Ectodermal cell (in vitro differentiated cells): Measurements from ENCODE around the gene CAPRIN2.

Experiments
- H3K27ac ChIP-seq: 2 replicates; pipeline ENCODE4 v1.7.0; 2013; ENCODE audit warnings: mild to moderate bottlenecking, low read depth, low read length; ENCODE audit not compliant: insufficient read depth, poor library complexity, severe bottlenecking
- H3K27me3 ChIP-seq: 2 replicates; pipeline ENCODE4 v1.7.0; 2013; ENCODE audit warnings: mild to moderate bottlenecking, low read length; ENCODE audit not compliant: insufficient read depth, control insufficient read depth, poor library complexity, severe bottlenecking
- H3K36me3 ChIP-seq: one replicate; pipeline ENCODE4 v1.7.0; 2013; ENCODE audit warnings: low read length; ENCODE audit not compliant: control insufficient read depth, insufficient read depth
- H3K4me1 ChIP-seq: one replicate; pipeline ENCODE4 v1.7.0; 2013; ENCODE audit warnings: low read length; ENCODE audit not compliant: control insufficient read depth, insufficient read depth
- H3K4me3 ChIP-seq: 2 replicates; pipeline ENCODE4 v1.7.0; 2013; ENCODE audit warnings: low read depth, low read length, control low read depth; ENCODE audit not compliant: insufficient read depth
- H3K9me3 ChIP-seq: 2 replicates; pipeline ENCODE4 v1.7.0; 2013; ENCODE audit warnings: mild to moderate bottlenecking, low read length, moderate library complexity; ENCODE audit not compliant: control insufficient read depth
- WGBS, 2 experiments: methylation state at CpG; one replicate each; pipeline ENCODE4 v1.1.7; 2013; ENCODE audit warnings: missing lambda C conversion rate in 2 of 2; 5-methylcytosine and 5-hydroxymethylcytosine counted together

CAPRIN2 gene

DNA sequence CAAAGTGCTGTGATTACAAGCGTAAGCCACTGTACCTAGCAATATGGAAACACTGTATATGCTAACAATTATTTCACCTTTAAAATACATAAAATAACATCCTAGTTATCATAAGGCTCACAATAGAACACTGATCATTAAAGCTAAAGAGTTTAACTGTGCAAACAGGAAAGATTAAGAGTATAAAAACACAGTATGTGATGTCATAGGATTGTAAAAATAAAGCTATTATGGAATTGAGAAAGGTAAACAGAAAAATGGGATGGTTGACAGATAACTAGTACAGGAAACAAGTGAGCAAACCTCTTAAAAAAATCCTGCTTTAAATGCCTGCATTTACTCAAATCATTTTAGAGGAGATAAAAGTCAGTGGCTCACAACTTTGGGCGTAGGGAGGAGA, 48.3 kb downstream of the CAPRIN2 start:
- peaks cover 2% of the 10 kb centered on the region for H3K36me3 ChIP-seq
- H3K27ac ChIP-seq, result no peak overlapping the region
- H3K9me3 ChIP-seq, result no peaks in the 10 kb centered on the region
- H3K4me3 ChIP-seq, result no peak overlapping the region
- no peaks in the 10 kb centered on the region for H3K27me3 ChIP-seq
- H3K4me1 ChIP-seq, result no peaks in the 10 kb centered on the region
- 93 to 100% methylated on average over 1 to 2 of the region's 2 CpGs for WGBS, 2 experiments

DNA sequence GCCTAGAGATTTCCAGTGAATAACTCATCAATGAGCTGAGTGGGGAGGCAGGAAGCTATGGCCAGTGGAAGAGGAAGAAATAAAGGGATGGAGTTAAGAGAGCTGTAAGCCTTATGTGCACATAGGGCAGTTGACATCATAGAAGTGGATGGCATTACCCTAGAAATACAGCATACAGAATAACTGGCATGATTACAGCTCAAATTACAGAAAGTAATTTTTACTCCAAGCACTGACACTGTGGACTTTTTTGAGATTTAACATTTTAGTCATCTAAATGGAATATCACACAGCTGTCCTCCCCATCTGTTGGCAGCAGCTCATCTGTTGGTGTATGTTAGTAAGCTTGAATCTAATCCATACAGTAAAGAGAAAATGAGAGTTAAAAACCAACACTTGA, 53.7 kb downstream of the CAPRIN2 start:
- H3K27me3 ChIP-seq, result no peaks in the 10 kb centered on the region
- H3K4me3 ChIP-seq, result no peak overlapping the region

DNA sequence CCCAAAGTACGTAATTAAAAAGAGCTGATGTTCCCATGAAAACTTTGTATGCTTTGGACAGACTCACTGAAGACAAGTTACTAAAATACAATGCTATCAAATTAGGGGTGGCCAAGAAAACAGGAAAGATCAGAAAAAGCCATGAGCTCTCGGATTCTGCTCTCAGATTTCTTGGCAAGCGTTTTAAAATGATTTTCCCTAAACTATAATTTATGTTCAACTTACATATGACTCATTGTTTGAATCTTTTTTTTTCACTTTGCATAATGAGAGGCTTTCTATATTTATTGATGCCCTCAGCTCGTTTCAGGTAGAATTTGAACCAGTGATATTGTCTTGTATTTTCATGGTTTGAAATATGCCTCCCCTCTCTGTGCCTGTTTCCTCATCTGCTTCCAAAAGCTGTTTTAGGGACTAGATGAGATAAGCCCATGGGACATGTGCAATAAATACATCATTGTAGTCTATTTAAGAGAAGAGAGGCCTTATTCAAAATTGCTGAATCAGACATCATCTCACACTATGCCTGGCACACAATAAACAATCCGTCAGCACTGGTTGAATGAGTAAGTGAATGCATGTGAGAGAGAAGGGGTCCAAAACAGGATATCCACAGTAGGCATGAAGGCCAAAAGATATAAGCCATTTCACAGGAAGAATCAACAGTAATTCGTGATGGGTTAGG, 54.4 kb downstream of the CAPRIN2 start:
- no peaks in the 10 kb centered on the region for H3K9me3 ChIP-seq

More for the DNA sequence above, 53.7 kb downstream of the CAPRIN2 start:
- no peaks in the 10 kb centered on the region for H3K4me1 ChIP-seq
- H3K9me3 ChIP-seq, result no peaks in the 10 kb centered on the region
- no peaks in the 10 kb centered on the region for H3K36me3 ChIP-seq
- no peak overlapping the region for H3K27ac ChIP-seq

DNA sequence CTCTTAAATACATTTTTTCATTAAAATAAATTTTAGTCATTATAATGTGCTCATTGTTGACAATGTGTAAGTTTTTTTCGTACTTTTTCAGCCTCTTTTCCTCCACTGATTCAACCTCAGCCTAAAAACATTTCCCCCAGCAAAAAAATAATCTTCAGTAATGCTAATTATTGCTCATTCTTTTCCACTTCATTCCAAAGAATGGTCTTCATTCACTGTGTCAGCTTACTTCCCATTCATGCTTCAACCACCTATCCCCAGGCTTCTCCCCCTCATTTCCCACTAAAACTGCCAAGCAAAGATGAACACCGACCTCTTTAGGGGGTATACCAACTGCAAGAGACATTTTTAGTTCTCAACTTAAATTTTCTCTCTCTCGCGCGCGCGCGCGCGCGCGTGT, 56.4 kb downstream of the CAPRIN2 start:
- Histone ChIP-seq H3K4me1 (peaks cover 9% of the 10 kb centered on the region), H3K9me3 (no peaks in the 10 kb centered on the region), H3K4me3 (no peak overlapping the region), H3K27ac (no peak overlapping the region), H3K36me3 (no peaks in the 10 kb centered on the region), H3K27me3 (no peaks in the 10 kb centered on the region)
- 86 to 90% methylated on average over 12 of the region's 12 CpGs for WGBS, 2 experiments

More for the DNA sequence above, 54.4 kb downstream of the CAPRIN2 start:
- WGBS, 2 experiments, result 91 to 94% methylated on average over 5 to 6 of the region's 6 CpGs
- H3K4me3 ChIP-seq, result no peak overlapping the region
- no peaks in the 10 kb centered on the region for H3K4me1 ChIP-seq
- H3K27ac ChIP-seq, result no peak overlapping the region
- no peaks in the 10 kb centered on the region for H3K36me3 ChIP-seq
- no peaks in the 10 kb centered on the region for H3K27me3 ChIP-seq

GRCh38 chr12:30696943-30697342, 57.8 kb downstream of the CAPRIN2 start:
- Histone ChIP-seq H3K4me3 (no peak overlapping the region), H3K4me1 (peaks cover 9% of the 10 kb centered on the region), H3K9me3 (no peaks in the 10 kb centered on the region), H3K36me3 (no peaks in the 10 kb centered on the region), H3K27me3 (no peaks in the 10 kb centered on the region), H3K27ac (no peak overlapping the region)
- WGBS, 2 experiments, result 91 to 95% methylated on average over 7 of the region's 7 CpGs

- WGBS, 2 experiments, result 83 to 87% methylated on average over 14 of the region's 14 CpGs
- Histone ChIP-seq H3K4me3 (peak overlapping the region; percentile 55), H3K9me3 (no peaks in the 10 kb centered on the region), H3K27me3 (no peaks in the 10 kb centered on the region), H3K27ac (no peak overlapping the region), H3K4me1 (peaks cover 9% of the 10 kb centered on the region), H3K36me3 (no peaks in the 10 kb centered on the region)
These were observed 58.3 kb downstream of the CAPRIN2 start for GRCh38 chr12:30696486-30696885.

DNA sequence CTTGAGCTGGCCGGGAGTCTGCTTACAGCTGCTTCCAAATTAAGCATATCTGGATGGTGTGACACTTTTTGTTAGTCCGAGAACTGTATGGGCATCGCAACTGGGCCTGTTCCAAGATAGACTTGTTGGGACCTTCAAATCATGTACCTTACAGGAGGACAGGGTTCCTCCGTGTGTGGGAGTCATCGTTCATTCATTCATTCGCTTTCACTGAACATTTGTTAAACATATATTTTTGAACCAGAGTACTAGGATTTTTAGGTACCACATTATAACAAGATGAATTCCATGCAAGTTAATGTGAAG, 58.7 kb downstream of the CAPRIN2 start:
- WGBS, 2 experiments, result 47% methylated on average over 5 to 6 of the region's 6 CpGs
- H3K9me3 ChIP-seq, result no peaks in the 10 kb centered on the region
- H3K36me3 ChIP-seq, result no peaks in the 10 kb centered on the region
- no peaks in the 10 kb centered on the region for H3K27me3 ChIP-seq
- no peak overlapping the region for H3K27ac ChIP-seq
- peak overlapping the region; percentile 55 for H3K4me3 ChIP-seq
- H3K4me1 ChIP-seq, result peaks cover 9% of the 10 kb centered on the region

DNA sequence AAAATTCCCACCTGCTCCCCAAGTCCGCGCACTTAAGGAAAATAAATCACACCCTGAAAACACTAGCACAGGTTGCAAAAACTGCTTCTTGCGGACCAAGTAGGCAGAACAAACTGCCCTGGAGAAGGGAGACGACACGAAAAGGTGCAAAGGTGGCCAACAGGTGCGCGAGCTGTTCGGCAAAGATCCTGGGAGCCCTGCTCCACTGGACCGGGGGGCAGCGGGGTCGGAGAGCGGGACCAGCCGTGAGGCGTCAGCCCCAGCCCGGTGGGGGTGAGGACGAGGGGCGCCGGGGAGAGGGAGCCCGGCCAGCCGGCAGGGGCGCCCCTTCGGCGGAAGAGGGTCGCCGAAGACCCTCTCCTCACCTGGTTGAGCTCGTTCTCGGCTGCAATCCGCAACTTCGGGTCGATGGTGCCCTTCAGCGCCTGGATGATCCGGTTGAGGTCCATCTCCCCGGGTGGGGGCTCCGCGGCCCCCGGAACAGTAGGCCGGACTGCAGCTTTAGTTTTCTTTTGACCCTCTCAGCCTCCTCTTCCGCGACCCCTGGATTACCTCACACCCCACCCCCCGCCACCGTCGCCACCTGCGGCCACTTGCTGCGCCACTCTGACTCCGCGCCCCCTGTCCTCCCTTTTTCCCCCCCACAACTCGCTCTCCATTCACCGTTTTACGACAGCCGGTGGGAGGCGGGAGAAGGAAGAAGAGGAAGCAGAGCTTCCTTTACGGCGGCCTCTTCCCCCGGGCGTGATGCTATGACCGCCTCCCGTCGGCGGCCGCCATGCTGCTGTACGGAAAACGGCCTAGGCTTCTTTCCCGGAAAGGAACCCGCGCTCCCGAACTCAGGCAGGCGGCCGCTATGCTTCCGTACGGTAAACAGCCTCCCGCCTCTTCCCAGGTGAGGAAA, 59.3 kb downstream of the CAPRIN2 start, which contains the start of gene IPO8:
Gene IPO8 (minus strand): TSS at position 671 of the 904 bp plus-strand sequence. CDS start 222 bp downstream, at position 449.
- H3K4me3 ChIP-seq, result peak within 1 kb of the TSS; percentile 55
- no peaks in the 10 kb centered on the region for H3K9me3 ChIP-seq
- WGBS, 2 experiments, result 0% methylated on average over 71 of the region's 71 CpGs
- no peaks in the 10 kb centered on the region for H3K36me3 ChIP-seq
- H3K27me3 ChIP-seq, result no peaks in the 10 kb centered on the region
- H3K27ac ChIP-seq, result no peak within 1 kb of the TSS
- H3K4me1 ChIP-seq, result peaks cover 9% of the 10 kb centered on the region

- Histone ChIP-seq H3K27me3 (no peaks in the 10 kb centered on the region), H3K4me1 (peaks cover 9% of the 10 kb centered on the region), H3K4me3 (peak overlapping the region; percentile 55), H3K36me3 (no peaks in the 10 kb centered on the region), H3K9me3 (no peaks in the 10 kb centered on the region), H3K27ac (no peak overlapping the region)
- 5 to 7% methylated on average over 16 of the region's 16 CpGs for WGBS, 2 experiments
These were observed 60.1 kb downstream of the CAPRIN2 start for GRCh38 chr12:30694412-30695198.

- H3K27ac ChIP-seq, result no peak overlapping the region
- no peaks in the 10 kb centered on the region for H3K27me3 ChIP-seq
- H3K4me1 ChIP-seq, result peaks cover 9% of the 10 kb centered on the region
- no peaks in the 10 kb centered on the region for H3K9me3 ChIP-seq
- no peak overlapping the region for H3K4me3 ChIP-seq
- WGBS, 2 experiments, result 93% methylated on average over 4 of the region's 5 CpGs
- no peaks in the 10 kb centered on the region for H3K36me3 ChIP-seq
These were observed 62.3 kb downstream of the CAPRIN2 start for GRCh38 chr12:30692470-30692869.
